Natural killer cell (primary cell): ENCODE data around the gene COL19A1. TPM values are rescaled to one million over a fixed set of nuclear protein-coding genes. Genes with fewer than 3 reads are reported as not detected.
A peak's percentile ranks its signal among the peaks of the same experiment; 100 is the strongest.

Experiments
- ATAC-seq, 3 donors: fragments of 150-1000 bp in 2 of 3; fragments of 200-7000 bp in 1 of 3; cut with Tn5 transposase; 1 replicate in 1 of 3; 2 replicates in 2 of 3; pipeline ENCODE4 v1.10.0; 2021; ENCODE audit warnings: mild to moderate bottlenecking in 2 of 3, moderate library complexity in 2 of 3
- DNase-seq, 2 donors: peaks; one replicate each; pipeline versions ENCODE4 v3.0.0 to v3.0.0-alpha.2; 2013 to 2021; ENCODE audit warnings: mixed read lengths in 1 of 2
- H3K27ac ChIP-seq: one replicate; pipeline ENCODE4 v1.5.1; 2013; ENCODE audit warnings: mild to moderate bottlenecking, low read length
- H3K27me3 ChIP-seq: one replicate; pipeline ENCODE4 v1.6.1; 2013; ENCODE audit warnings: low read length; ENCODE audit not compliant: control insufficient read depth, insufficient read depth
- H3K36me3 ChIP-seq: one replicate; pipeline ENCODE4 v1.6.1; 2013; ENCODE audit warnings: low read length; ENCODE audit not compliant: control insufficient read depth, insufficient read depth
- H3K4me1 ChIP-seq: one replicate; pipeline ENCODE4 v1.6.1; 2013; ENCODE audit warnings: low read length; ENCODE audit not compliant: control insufficient read depth, insufficient read depth
- H3K4me3 ChIP-seq: one replicate; pipeline ENCODE4 v1.5.1; 2013; ENCODE audit warnings: low read length
- H3K9me3 ChIP-seq: one replicate; pipeline ENCODE4 v1.6.1; 2013; ENCODE audit warnings: low read length; ENCODE audit not compliant: control insufficient read depth, insufficient read depth
- H3K27ac Mint-ChIP-seq, 2 donors: one replicate each; pipeline ENCODE4 v1.8.0; 2022; ENCODE audit warnings: mild to moderate bottlenecking in 2 of 2, mixed read lengths in 2 of 2, moderate library complexity in 1 of 2
- H3K27me3 Mint-ChIP-seq, 2 donors: one replicate each; pipeline ENCODE4 v1.8.0; 2022; ENCODE audit warnings: low read depth in 2 of 2, mixed read lengths in 2 of 2
- H3K36me3 Mint-ChIP-seq: one replicate; pipeline ENCODE4 v1.8.0; 2022; ENCODE audit warnings: mixed read lengths
- H3K4me1 Mint-ChIP-seq, 2 donors: one replicate each; pipeline ENCODE4 v1.8.0; 2022; ENCODE audit warnings: mixed read lengths in 2 of 2
- H3K4me3 Mint-ChIP-seq: one replicate; pipeline ENCODE4 v1.8.0; 2022; ENCODE audit warnings: mild to moderate bottlenecking, moderate library complexity, mixed read lengths
- H3K9me3 Mint-ChIP-seq, 2 donors: one replicate each; pipeline ENCODE4 v1.8.0; 2022; ENCODE audit warnings: mixed read lengths in 2 of 2
- WGBS: methylation state at CpG from one replicate; pipeline ENCODE4 v1.1.7; 2013; ENCODE audit warnings: missing lambda C conversion rate; ENCODE audit not compliant: insufficient coverage; 5-methylcytosine and 5-hydroxymethylcytosine counted together
- intact Hi-C: fragments of 100-400 bp; cut with micrococcal nuclease; formaldehyde crosslinking; loops from one replicate; pipeline ENCODE4 v1.14.2; 2022
- total RNA-seq, 4 donors: library from RNA; stranded (reverse); fragments of 120-200 nt in 1 of 4; gene quantifications; one replicate each; pipeline versions ENCODE4 v1.2.3 to v1.2.4, GENCODE V29; 2013 to 2022
- TF ChIP-seq, protein P1 (sequence below): fragments of 200-600 bp; IDR thresholded peaks from one replicate; pipeline ENCODE4 v1.8.0; 2022; ENCODE audit warnings: antibody characterized with exemption

Gene COL19A1
- total RNA-seq, 3 donors from 2014 or later (not counting 1 experiment from before 2014, with no cell fraction given): 0.07 to 0.33 (median 0.18) TPM

DNA sequence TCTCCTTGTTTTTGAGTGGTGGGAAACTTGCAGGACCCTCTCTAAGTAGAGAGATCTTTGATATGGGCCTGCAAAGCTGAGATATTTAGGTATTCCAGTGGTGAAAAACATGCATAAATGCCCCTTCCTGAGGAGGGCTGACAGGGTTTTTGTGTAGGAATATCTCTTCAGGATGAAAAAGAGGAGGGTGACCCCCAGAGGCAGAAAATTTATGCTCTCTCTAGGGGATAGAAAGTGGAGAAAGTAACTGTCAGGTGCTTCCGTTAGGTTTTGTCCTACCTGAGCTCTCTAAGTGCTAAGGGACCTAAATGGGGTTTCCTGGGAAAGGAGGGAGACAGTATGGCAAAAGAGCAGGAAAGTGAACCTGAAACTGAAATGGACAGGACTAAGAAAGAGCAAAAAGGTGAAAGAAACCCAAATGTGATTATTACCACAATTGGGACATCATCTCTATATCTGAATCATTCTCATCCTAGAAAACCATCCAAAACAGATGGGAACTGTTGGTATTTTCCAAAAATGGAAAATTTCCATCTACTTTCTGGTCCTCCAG, 2.0 kb downstream of the COL19A1 start:
- H3K36me3 ChIP-seq: no peaks in the 10 kb centered on the region
- DNase-seq (no peak), ATAC-seq (no peak)
- Mint-ChIP-seq H3K4me1 (peaks cover 11 to 18% of the 10 kb centered on the region in 2 donors), H3K36me3 (no peaks in the 10 kb centered on the region), H3K27me3 (peaks cover 48 to 66% of the 10 kb centered on the region in 2 donors), H3K9me3 (no peaks in the 10 kb centered on the region), H3K4me3 (no peak overlapping the region), H3K27ac (no peak overlapping the region)
- H3K4me1 ChIP-seq: peaks cover 13% of the 10 kb centered on the region
- TF ChIP-seq, protein P1, sequence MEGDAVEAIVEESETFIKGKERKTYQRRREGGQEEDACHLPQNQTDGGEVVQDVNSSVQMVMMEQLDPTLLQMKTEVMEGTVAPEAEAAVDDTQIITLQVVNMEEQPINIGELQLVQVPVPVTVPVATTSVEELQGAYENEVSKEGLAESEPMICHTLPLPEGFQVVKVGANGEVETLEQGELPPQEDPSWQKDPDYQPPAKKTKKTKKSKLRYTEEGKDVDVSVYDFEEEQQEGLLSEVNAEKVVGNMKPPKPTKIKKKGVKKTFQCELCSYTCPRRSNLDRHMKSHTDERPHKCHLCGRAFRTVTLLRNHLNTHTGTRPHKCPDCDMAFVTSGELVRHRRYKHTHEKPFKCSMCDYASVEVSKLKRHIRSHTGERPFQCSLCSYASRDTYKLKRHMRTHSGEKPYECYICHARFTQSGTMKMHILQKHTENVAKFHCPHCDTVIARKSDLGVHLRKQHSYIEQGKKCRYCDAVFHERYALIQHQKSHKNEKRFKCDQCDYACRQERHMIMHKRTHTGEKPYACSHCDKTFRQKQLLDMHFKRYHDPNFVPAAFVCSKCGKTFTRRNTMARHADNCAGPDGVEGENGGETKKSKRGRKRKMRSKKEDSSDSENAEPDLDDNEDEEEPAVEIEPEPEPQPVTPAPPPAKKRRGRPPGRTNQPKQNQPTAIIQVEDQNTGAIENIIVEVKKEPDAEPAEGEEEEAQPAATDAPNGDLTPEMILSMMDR: no peak
- intact Hi-C loops: no loop called here
- WGBS: 82% methylated on average over 1 of the region's 1 CpG
- no peak overlapping the region for H3K4me3 ChIP-seq
- no peaks in the 10 kb centered on the region for H3K9me3 ChIP-seq
- H3K27ac ChIP-seq: peak overlapping the region; percentile 19
- peaks cover 31% of the 10 kb centered on the region for H3K27me3 ChIP-seq

- peaks cover 28% of the 10 kb centered on the region for H3K27me3 ChIP-seq
- H3K4me3 Mint-ChIP-seq: no peak overlapping the region
- no peaks in the 10 kb centered on the region for H3K9me3 Mint-ChIP-seq
- no peak overlapping the region for H3K4me3 ChIP-seq
- H3K9me3 ChIP-seq: no peaks in the 10 kb centered on the region
- peaks cover 13% of the 10 kb centered on the region for H3K4me1 ChIP-seq
- no peak overlapping the region for H3K27ac Mint-ChIP-seq
- H3K27ac ChIP-seq: no peak overlapping the region
- H3K4me1 Mint-ChIP-seq: peaks cover 11 to 18% of the 10 kb centered on the region in 2 donors
- TF ChIP-seq, protein P1: no peak
- intact Hi-C loops: no loop called here
- no peak for ATAC-seq
- no peaks in the 10 kb centered on the region for H3K36me3 ChIP-seq
- H3K36me3 Mint-ChIP-seq: no peaks in the 10 kb centered on the region
- no peak for DNase-seq
- 100% methylated on average over 1 of the region's 1 CpG for WGBS
- peaks cover 43 to 60% of the 10 kb centered on the region in 2 donors for H3K27me3 Mint-ChIP-seq
Measured at GRCh38 chr6:69868961-69869360, 2.6 kb downstream of the COL19A1 start.

- H3K36me3 Mint-ChIP-seq: no peaks in the 10 kb centered on the region
- peaks cover 13% of the 10 kb centered on the region for H3K4me1 ChIP-seq
- intact Hi-C loops: no loop called here
- H3K27ac Mint-ChIP-seq: no peak overlapping the region
- no peaks in the 10 kb centered on the region for H3K36me3 ChIP-seq
- H3K9me3 ChIP-seq: no peaks in the 10 kb centered on the region
- no peak for DNase-seq
- WGBS: no CpG with 5 or more reads among the region's 2 CpGs
- ATAC-seq: no peak
- H3K27me3 Mint-ChIP-seq: peaks cover 43 to 47% of the 10 kb centered on the region in 2 donors
- H3K4me3 ChIP-seq: no peak overlapping the region
- H3K27ac ChIP-seq: no peak overlapping the region
- peaks cover 9 to 17% of the 10 kb centered on the region in 2 donors for H3K4me1 Mint-ChIP-seq
- H3K27me3 ChIP-seq: peaks cover 17% of the 10 kb centered on the region
- no peak overlapping the region for H3K4me3 Mint-ChIP-seq
- TF ChIP-seq, protein P1: no peak
- no peaks in the 10 kb centered on the region for H3K9me3 Mint-ChIP-seq
Measured at GRCh38 chr6:69871107-69871506, 4.8 kb downstream of the COL19A1 start.

GRCh38 chr6:69873291-69873690, 6.9 kb downstream of the COL19A1 start:
- Mint-ChIP-seq H3K4me1 (no peaks in the 10 kb centered on the region), H3K36me3 (no peaks in the 10 kb centered on the region), H3K27ac (no peak overlapping the region), H3K9me3 (no peaks in the 10 kb centered on the region), H3K4me3 (no peak overlapping the region), H3K27me3 (peaks cover 28 to 29% of the 10 kb centered on the region in 2 donors)
- intact Hi-C loops: no loop called here
- ATAC-seq: no peak
- no peak for DNase-seq
- Histone ChIP-seq H3K9me3 (no peaks in the 10 kb centered on the region), H3K27ac (no peak overlapping the region), H3K27me3 (peaks cover 5% of the 10 kb centered on the region), H3K36me3 (no peaks in the 10 kb centered on the region), H3K4me3 (no peak overlapping the region), H3K4me1 (no peaks in the 10 kb centered on the region)
- TF ChIP-seq, protein P1: no peak
- 97% methylated on average over 2 of the region's 2 CpGs for WGBS
